HepG2 (cell line): Measurements from ENCODE around the gene FGD3. TPM values are rescaled to one million over a fixed set of nuclear protein-coding genes. Genes with fewer than 3 reads are reported as not detected.

Experiments
- ATAC-seq: fragments of 200-7000 bp; cut with Tn5 transposase; 3 replicates; pipeline ENCODE4 v1.9.1; 2020; ENCODE audit warnings: mild to moderate bottlenecking, moderate library complexity
- BruUV-seq: library from RNA; stranded (reverse); fragments of 400-500 nt; replicated peaks from 2 replicates; lab custom pipeline; 2021; lab: Mats Ljungman, UMichigan
- CTCF ChIA-PET: fragments of 300-600 bp; formaldehyde crosslinking; extraction: SDS; loops from one replicate; lab custom pipeline; 2021; ENCODE audit warnings: low total read pairs, inconsistent platforms, low intra/inter-chr PET ratio; lab: Yijun Ruan, JAX
- POLR2A ChIA-PET: fragments of 350-600 bp; sonication (Branson Sonifier 250); formaldehyde crosslinking; loops from one replicate; lab custom pipeline; 2020; ENCODE audit warnings: antibody characterized with exemption, inconsistent platforms; lab: Yijun Ruan, JAX
- DNase-seq: peaks from one replicate; pipeline ENCODE4 v3.0.0-alpha.2; 2015; ENCODE audit warnings: low spot score
- FAIRE-seq: peaks from 3 replicates; lab custom pipeline; 2011; peaks lifted over from hg19 to GRCh38; lab: Jason Lieb, UNC
- H2AFZ ChIP-seq: one replicate; pipeline ENCODE4 v1.6.1; 2011; ENCODE audit warnings: low read length, inconsistent platforms
- H3K27ac ChIP-seq: fragments of 300-600 bp; 3 replicates; pipeline ENCODE4 v1.8.0; 2011; ENCODE audit warnings: mixed run types, mild to moderate bottlenecking, mixed read lengths, low read length, inconsistent platforms; ENCODE audit not compliant: insufficient read depth; ENCODE audit errors: extremely low read length
- H3K27me3 ChIP-seq, 2 experiments: fragments of 200-600 bp in 1 of 2; 2 replicates in 1 of 2; 3 replicates in 1 of 2; pipeline versions ENCODE4 v1.6.0 to v1.8.0; 2011; ENCODE audit warnings: low read length in 2 of 2, mild to moderate bottlenecking in 2 of 2, moderate library complexity in 2 of 2, inconsistent platforms in 1 of 2; ENCODE audit not compliant: insufficient read depth in 2 of 2, control insufficient read depth in 1 of 2
- H3K36me3 ChIP-seq, 2 experiments: fragments of 200-600 bp in 1 of 2; replicated peaks in 1 of 2; 2 replicates in 1 of 2; 3 replicates in 1 of 2; pipeline versions ENCODE4 v1.5.1 to v1.8.0; 2011; ENCODE audit warnings: low read length in 2 of 2, inconsistent platforms in 1 of 2; ENCODE audit not compliant: insufficient read depth in 2 of 2, control insufficient read depth in 1 of 2
- H3K4me1 ChIP-seq: 2 replicates; pipeline ENCODE4 v1.5.1; 2012; ENCODE audit warnings: low read length, inconsistent platforms; ENCODE audit not compliant: insufficient read depth
- H3K4me2 ChIP-seq: 2 replicates; pipeline ENCODE4 v1.6.0; 2011; ENCODE audit warnings: low read depth, low read length, inconsistent platforms
- H3K4me3 ChIP-seq, 3 experiments: fragments of 200-600 bp in 1 of 3; sonication (generic), shearing (Covaris generic) in 1 of 3; replicated peaks in 1 of 3; 2 replicates each; pipeline ENCODE4 v1.5.1; 2011 to 2016; ENCODE audit warnings: low read length in 3 of 3, inconsistent platforms in 2 of 3, low read depth in 2 of 3, mild to moderate bottlenecking in 2 of 3, control low read depth in 1 of 3, mixed read lengths in 1 of 3; ENCODE audit not compliant: insufficient read depth in 1 of 3
- H3K79me2 ChIP-seq: one replicate; pipeline ENCODE4 v1.6.1; 2011; ENCODE audit warnings: low read length, inconsistent platforms; ENCODE audit not compliant: insufficient read depth
- H3K9ac ChIP-seq: 2 replicates; pipeline ENCODE4 v1.6.0; 2011; ENCODE audit warnings: mild to moderate bottlenecking, low read depth, low read length, inconsistent platforms; ENCODE audit not compliant: insufficient read depth
- H3K9me3 ChIP-seq: 2 replicates; pipeline ENCODE4 v1.5.1; 2012; ENCODE audit warnings: mild to moderate bottlenecking, low read length
- H4K20me1 ChIP-seq: 2 replicates; pipeline ENCODE4 v1.6.0; 2011; ENCODE audit warnings: inconsistent platforms, mild to moderate bottlenecking, low read length, moderate library complexity; ENCODE audit not compliant: insufficient read depth
- DNMT1 ChIP-seq: sonication (generic); formaldehyde crosslinking; IDR thresholded peaks from 2 replicates; pipeline ENCODE4 v1.5.1; 2020; ENCODE audit warnings: mild to moderate bottlenecking, missing genetic modification reagents
- EED ChIP-seq: sonication (generic); formaldehyde crosslinking; IDR thresholded peaks from 2 replicates; pipeline ENCODE4 v1.5.0; 2020; ENCODE audit warnings: mild to moderate bottlenecking, missing genetic modification reagents
- GATAD2A ChIP-seq: IDR thresholded peaks from 2 replicates; pipeline ENCODE4 v1.6.1; 2016
- GTF2F1 ChIP-seq: fragments of 150-350 bp; IDR thresholded peaks from 2 replicates; pipeline ENCODE4 v1.6.1; 2014; ENCODE audit warnings: low read length
- HNRNPL ChIP-seq: fragments of 200-400 bp; formaldehyde crosslinking; IDR thresholded peaks from 2 replicates; pipeline ENCODE4 v1.6.1; 2017; ENCODE audit warnings: mild to moderate bottlenecking, low read depth, low read length
- MTF2 ChIP-seq: sonication (generic); formaldehyde crosslinking; IDR thresholded peaks from 2 replicates; pipeline ENCODE4 v1.5.0; 2020; ENCODE audit warnings: missing genetic modification reagents, borderline replicate concordance
- SAFB2 ChIP-seq: sonication (generic); formaldehyde crosslinking; IDR thresholded peaks from 2 replicates; pipeline ENCODE4 v1.5.1; 2020; ENCODE audit warnings: missing genetic modification reagents, low read depth, mild to moderate bottlenecking, borderline replicate concordance
- TCF12 ChIP-seq, 2 experiments: fragments of 450-650 bp in 1 of 2; sonication (generic) in 1 of 2; formaldehyde crosslinking in 1 of 2; IDR thresholded peaks; 2 replicates each; pipeline versions ENCODE4 v1.6.1 to v1.8.0; 2017 to 2022; ENCODE audit warnings: antibody characterized with exemption in 1 of 2, mild to moderate bottlenecking in 1 of 2, missing genetic modification reagents in 1 of 2, moderate library complexity in 1 of 2
- YEATS4 ChIP-seq: sonication (generic); formaldehyde crosslinking; IDR thresholded peaks from 2 replicates; pipeline ENCODE4 v1.4.0; 2020; ENCODE audit warnings: missing genetic modification reagents, borderline replicate concordance
- ZNF329 ChIP-seq: sonication (generic); formaldehyde crosslinking; IDR thresholded peaks from 2 replicates; pipeline ENCODE4 v1.9.0; 2021; ENCODE audit warnings: low read depth, mild to moderate bottlenecking, missing genetic modification reagents
- ZNF788 ChIP-seq: sonication (generic); formaldehyde crosslinking; IDR thresholded peaks from 2 replicates; pipeline ENCODE4 v1.5.0; 2020; ENCODE audit warnings: mild to moderate bottlenecking, missing genetic modification reagents, borderline replicate concordance
- WGBS: methylation state at CpG from one replicate; pipeline ENCODE4 v1.1.6; 2017; ENCODE audit warnings: low lambda C conversion rate; 5-methylcytosine and 5-hydroxymethylcytosine counted together
- in situ Hi-C: cut with HindIII; loops from 2 replicates; pipeline ENCODE4 v1.10.0; 2017; ENCODE audit warnings: low pct_unique_long_range_greater_than_20kb; ENCODE audit not compliant: extremely low pct_ligation_motif_present
- intact Hi-C: fragments of 100-400 bp; cut with micrococcal nuclease; formaldehyde crosslinking; loops from one replicate; pipeline ENCODE4 v1.10.0; 2022; ENCODE audit not compliant: unreplicated experiment
- polyA plus RNA-seq, 8 experiments: library from polyadenylated mRNA; depleted of rRNA in 3 of 8; stranded (reverse) in 7 of 8; unstranded in 1 of 8; fragments of >200 nt; fragmentation: Illumina TruSeq in 4 of 8; extraction: Trizol in 4 of 8; gene quantifications; 2 replicates each; pipeline versions ENCODE4 v1.2.1 to v1.2.3, GENCODE V29; 2011 to 2016; ENCODE audit warnings: low read depth in 4 of 8, missing spikeins in 1 of 8, mixed read lengths in 1 of 8; ENCODE audit not compliant: insufficient read depth in 1 of 8
- total RNA-seq, 5 experiments: library from RNA; depleted of rRNA; stranded (reverse); fragments of >200 nt; fragmentation: Illumina TruSeq; extraction: Trizol; gene quantifications; 2 replicates each; pipeline ENCODE4 v1.2.3, GENCODE V29; 2016; ENCODE audit warnings: low read depth in 1 of 5
- TF ChIP-seq, protein P1 (sequence below): fragments of 450-650 bp; IDR thresholded peaks from 2 replicates; pipeline ENCODE4 v1.6.1; 2016
- TF ChIP-seq, protein P2 (sequence below): sonication (generic); formaldehyde crosslinking; IDR thresholded peaks from 2 replicates; pipeline ENCODE4 v1.8.0; 2022; ENCODE audit warnings: mild to moderate bottlenecking, missing genetic modification reagents; ENCODE audit not compliant: insufficient replicate concordance
- TF ChIP-seq, protein P3 (sequence below): sonication (generic); formaldehyde crosslinking; IDR thresholded peaks from 2 replicates; pipeline ENCODE4 v1.4.0; 2020; ENCODE audit warnings: missing genetic modification reagents
- TF ChIP-seq, protein P4 (sequence below): sonication (generic); formaldehyde crosslinking; IDR thresholded peaks from 2 replicates; pipeline ENCODE4 v1.8.1; 2023; ENCODE audit warnings: mild to moderate bottlenecking, moderate library complexity, missing genetic modification reagents
- TF ChIP-seq, protein P5 (sequence below): sonication (generic); formaldehyde crosslinking; IDR thresholded peaks from 2 replicates; pipeline ENCODE4 v1.8.1; 2022; ENCODE audit warnings: mild to moderate bottlenecking, missing genetic modification reagents

Gene FGD3
- total and polyA plus RNA-seq, 2 of the 13 experiments (the other 11 are each of a cell fraction or from before 2014, with no cell fraction given), result 0.53 to 1.1 TPM

DNA sequence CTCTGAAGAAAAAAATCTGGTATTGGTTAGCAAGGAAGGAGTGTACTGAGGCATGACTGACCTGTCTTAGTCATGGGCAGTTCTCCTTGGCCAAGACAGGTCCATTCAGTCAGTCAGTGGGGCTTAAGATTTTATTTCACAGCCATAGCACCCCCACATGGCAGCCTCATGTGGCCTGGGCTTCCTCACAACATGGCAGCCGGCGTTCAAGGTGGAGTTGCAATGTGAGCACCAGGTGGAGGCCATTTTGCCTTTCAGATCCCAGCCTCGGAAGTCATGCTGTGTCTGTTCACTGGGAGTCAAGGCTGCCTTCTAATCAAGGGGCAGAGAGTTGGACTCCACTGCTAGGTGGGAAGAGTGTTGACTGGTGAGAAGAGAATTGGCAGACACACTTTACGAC, 138.4 kb downstream of the FGD3 start:
- Histone ChIP-seq H3K79me2 (no peaks in the 10 kb centered on the region), H3K27ac (no peak overlapping the region), H3K4me1 (peaks cover 21% of the 10 kb centered on the region), H3K9ac (no peak overlapping the region), H3K27me3 (peaks cover 1 to 5% of the 10 kb centered on the region in 2 experiments; a peak in 2 of 5 replicates), H3K4me2 (no peak overlapping the region), H3K36me3 (no peaks in the 10 kb centered on the region), H2AFZ (no peak overlapping the region)
- no TSS peak for BruUV-seq
- intact Hi-C loops, result no loop called here
- POLR2A ChIA-PET, result interaction anchor here (1.1 kb wide), 1 partner anchor 10 kb away, joined by 3 read pairs; no protein-coding TSS in a partner anchor
- ATAC-seq, result no peak
- no peak for DNase-seq
- TF ChIP-seq YEATS4 (CRISPR knock-in tag) (no peak), EED (CRISPR knock-in tag) (no peak), GTF2F1 (no peak), DNMT1 (CRISPR knock-in tag) (no peak), ZNF329 (no peak), MTF2 (CRISPR knock-in tag) (no peak), ZNF788 (CRISPR knock-in tag) (no peak), TCF12 (IDR thresholded peaks at IDR 0.05) (no peak), TCF12 (CRISPR knock-in tag; IDR thresholded peaks at IDR 0.05) (no peak), SAFB2 (CRISPR knock-in tag) (no peak), GATAD2A (no peak), HNRNPL (no peak)
- TF ChIP-seq, protein P1, sequence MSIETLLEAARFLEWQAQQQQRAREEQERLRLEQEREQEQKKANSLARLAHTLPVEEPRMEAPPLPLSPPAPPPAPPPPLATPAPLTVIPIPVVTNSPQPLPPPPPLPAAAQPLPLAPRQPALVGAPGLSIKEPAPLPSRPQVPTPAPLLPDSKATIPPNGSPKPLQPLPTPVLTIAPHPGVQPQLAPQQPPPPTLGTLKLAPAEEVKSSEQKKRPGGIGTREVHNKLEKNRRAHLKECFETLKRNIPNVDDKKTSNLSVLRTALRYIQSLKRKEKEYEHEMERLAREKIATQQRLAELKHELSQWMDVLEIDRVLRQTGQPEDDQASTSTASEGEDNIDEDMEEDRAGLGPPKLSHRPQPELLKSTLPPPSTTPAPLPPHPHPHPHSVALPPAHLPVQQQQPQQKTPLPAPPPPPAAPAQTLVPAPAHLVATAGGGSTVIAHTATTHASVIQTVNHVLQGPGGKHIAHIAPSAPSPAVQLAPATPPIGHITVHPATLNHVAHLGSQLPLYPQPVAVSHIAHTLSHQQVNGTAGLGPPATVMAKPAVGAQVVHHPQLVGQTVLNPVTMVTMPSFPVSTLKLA, result no peak
- TF ChIP-seq, protein P2, sequence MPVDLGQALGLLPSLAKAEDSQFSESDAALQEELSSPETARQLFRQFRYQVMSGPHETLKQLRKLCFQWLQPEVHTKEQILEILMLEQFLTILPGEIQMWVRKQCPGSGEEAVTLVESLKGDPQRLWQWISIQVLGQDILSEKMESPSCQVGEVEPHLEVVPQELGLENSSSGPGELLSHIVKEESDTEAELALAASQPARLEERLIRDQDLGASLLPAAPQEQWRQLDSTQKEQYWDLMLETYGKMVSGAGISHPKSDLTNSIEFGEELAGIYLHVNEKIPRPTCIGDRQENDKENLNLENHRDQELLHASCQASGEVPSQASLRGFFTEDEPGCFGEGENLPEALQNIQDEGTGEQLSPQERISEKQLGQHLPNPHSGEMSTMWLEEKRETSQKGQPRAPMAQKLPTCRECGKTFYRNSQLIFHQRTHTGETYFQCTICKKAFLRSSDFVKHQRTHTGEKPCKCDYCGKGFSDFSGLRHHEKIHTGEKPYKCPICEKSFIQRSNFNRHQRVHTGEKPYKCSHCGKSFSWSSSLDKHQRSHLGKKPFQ, result no peak
- TF ChIP-seq, protein P3, sequence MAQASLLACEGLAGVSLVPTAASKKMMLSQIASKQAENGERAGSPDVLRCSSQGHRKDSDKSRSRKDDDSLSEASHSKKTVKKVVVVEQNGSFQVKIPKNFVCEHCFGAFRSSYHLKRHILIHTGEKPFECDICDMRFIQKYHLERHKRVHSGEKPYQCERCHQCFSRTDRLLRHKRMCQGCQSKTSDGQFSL (CRISPR knock-in tag), result no peak
- TF ChIP-seq, protein P4, sequence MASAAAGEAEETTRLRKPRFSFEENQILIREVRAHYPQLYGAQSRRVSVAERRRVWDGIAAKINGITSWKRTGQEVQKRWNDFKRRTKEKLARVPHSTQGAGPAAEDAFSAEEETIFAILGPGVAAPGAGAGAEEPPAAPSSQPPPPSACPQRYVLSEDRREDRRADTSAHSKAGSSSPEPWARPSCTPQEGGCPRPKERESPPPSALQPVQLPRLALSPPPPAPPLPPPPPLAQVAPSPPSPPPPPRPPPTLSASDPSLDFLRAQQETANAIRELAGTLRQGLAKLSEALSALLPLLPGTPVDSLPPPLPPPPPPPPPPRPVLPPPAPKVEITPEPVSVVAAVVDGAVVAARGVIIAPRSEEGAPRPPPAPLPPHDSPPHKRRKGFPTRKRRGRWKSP (CRISPR knock-in tag), result no peak
- TF ChIP-seq, protein P5, sequence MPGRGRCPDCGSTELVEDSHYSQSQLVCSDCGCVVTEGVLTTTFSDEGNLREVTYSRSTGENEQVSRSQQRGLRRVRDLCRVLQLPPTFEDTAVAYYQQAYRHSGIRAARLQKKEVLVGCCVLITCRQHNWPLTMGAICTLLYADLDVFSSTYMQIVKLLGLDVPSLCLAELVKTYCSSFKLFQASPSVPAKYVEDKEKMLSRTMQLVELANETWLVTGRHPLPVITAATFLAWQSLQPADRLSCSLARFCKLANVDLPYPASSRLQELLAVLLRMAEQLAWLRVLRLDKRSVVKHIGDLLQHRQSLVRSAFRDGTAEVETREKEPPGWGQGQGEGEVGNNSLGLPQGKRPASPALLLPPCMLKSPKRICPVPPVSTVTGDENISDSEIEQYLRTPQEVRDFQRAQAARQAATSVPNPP (CRISPR knock-in tag), result no peak
- TF ChIP-seq, all 625 proteins: peak for 0
- FAIRE-seq, result no peak
- WGBS, result 95% methylated on average over 4 of the region's 4 CpGs
- H3K9me3 ChIP-seq, result no peaks in the 10 kb centered on the region
- CTCF ChIA-PET, result no interaction called here
- in situ Hi-C loops, result no loop called here
- H3K4me3 ChIP-seq, result no peak overlapping the region
- H4K20me1 ChIP-seq, result no peaks in the 10 kb centered on the region
